ENCODE measurements around the gene MSI2. TPM values are rescaled to one million over a fixed set of nuclear protein-coding genes. Genes with fewer than 3 reads are reported as not detected.

MSI2 gene
- total RNA-seq, 4 donors from 2014 or later: 27.3 to 50.4 (median 36.8) TPM

DNA sequence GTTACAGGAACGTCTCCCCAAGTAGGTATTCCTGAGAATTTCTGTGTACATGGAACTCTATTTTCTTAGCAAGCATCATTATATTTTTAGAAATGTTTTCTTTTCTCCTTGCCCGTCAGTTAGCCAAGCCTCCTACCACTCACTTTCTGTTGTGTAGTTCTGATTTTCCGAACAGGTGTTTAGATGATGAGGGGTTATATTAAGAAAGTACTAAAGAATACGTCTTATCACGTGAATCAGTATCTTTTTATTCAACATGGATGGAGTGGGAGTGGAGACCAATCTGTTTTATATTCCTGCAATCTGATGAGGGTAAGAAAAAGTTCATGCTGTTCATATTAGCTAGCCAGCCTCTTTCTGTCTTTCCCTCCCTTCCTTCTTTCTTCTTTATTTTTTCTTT is 29.4 kb downstream of the MSI2 start:
- Histone ChIP-seq H3K27me3 (no peaks in the 10 kb centered on the region), H3K36me3 (no peaks in the 10 kb centered on the region), H3K27ac (no peak overlapping the region), H3K4me3 (no peak overlapping the region), H3K4me1 (peaks cover 0 to 47% (median 0%) of the 10 kb centered on the region in 3 donors), H3K9me3 (no peaks in the 10 kb centered on the region)
- ATAC-seq: no peak
- TF ChIP-seq POLR2AphosphoS5 (IDR thresholded peaks at IDR 0.05) (no peak), EP300 (IDR thresholded peaks at IDR 0.05) (no peak), POLR2A (IDR thresholded peaks at IDR 0.05) (no peak)
- TF ChIP-seq, protein P1, sequence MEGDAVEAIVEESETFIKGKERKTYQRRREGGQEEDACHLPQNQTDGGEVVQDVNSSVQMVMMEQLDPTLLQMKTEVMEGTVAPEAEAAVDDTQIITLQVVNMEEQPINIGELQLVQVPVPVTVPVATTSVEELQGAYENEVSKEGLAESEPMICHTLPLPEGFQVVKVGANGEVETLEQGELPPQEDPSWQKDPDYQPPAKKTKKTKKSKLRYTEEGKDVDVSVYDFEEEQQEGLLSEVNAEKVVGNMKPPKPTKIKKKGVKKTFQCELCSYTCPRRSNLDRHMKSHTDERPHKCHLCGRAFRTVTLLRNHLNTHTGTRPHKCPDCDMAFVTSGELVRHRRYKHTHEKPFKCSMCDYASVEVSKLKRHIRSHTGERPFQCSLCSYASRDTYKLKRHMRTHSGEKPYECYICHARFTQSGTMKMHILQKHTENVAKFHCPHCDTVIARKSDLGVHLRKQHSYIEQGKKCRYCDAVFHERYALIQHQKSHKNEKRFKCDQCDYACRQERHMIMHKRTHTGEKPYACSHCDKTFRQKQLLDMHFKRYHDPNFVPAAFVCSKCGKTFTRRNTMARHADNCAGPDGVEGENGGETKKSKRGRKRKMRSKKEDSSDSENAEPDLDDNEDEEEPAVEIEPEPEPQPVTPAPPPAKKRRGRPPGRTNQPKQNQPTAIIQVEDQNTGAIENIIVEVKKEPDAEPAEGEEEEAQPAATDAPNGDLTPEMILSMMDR (IDR thresholded peaks at IDR 0.05): no peak
- 56 to 68% methylated on average over 4 to 5 of the region's 5 CpGs for WGBS, 2 donors (ENCODE audit: low coverage in 1 of 2)

DNA sequence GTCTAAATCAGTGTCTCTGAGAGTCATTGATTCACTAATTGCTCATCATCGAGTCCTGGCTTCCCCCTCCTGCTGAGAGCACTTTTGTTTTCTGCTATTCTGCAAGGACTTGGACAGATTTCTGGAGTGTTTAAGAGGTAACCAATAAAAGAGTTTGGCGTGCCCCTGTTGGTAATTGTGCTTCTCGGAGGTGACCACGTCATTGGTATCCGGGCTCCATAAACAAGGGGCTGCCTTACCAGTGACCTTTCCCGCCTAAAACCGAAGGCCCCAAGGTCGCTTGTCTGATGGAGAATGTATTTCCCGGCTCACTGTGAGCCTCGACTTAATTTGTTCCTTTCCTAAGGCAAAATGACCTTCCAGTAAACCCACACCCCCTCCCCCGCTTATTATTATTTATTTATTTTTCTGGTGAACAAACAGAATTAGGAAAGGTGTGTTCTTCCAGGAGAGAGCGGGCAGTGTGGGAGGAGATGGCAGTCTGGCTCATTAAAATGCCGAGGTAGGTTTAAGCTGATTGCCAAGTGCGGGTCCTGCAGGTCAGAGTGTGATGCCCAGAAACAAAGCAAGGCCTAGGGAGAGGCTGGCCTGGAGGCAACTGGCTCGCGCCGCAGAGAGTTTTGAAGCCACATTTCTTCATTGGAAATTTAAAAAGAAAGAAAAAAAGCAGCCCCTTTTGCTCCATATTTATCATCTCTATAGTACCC is 30.2 kb downstream of the MSI2 start:
- Histone ChIP-seq H3K27me3 (no peaks in the 10 kb centered on the region), H3K9me3 (no peaks in the 10 kb centered on the region), H3K4me3 (no peak overlapping the region), H3K36me3 (no peaks in the 10 kb centered on the region), H3K4me1 (peaks cover 0 to 45% (median 0%) of the 10 kb centered on the region in 3 donors), H3K27ac (no peak overlapping the region)
- no peak for ATAC-seq
- no peak for TF ChIP-seq POLR2AphosphoS5 (IDR thresholded peaks at IDR 0.05)
- WGBS, 2 donors (ENCODE audit: low coverage in 1 of 2): 87 to 91% methylated on average over 2 to 14 of the region's 17 CpGs

DNA sequence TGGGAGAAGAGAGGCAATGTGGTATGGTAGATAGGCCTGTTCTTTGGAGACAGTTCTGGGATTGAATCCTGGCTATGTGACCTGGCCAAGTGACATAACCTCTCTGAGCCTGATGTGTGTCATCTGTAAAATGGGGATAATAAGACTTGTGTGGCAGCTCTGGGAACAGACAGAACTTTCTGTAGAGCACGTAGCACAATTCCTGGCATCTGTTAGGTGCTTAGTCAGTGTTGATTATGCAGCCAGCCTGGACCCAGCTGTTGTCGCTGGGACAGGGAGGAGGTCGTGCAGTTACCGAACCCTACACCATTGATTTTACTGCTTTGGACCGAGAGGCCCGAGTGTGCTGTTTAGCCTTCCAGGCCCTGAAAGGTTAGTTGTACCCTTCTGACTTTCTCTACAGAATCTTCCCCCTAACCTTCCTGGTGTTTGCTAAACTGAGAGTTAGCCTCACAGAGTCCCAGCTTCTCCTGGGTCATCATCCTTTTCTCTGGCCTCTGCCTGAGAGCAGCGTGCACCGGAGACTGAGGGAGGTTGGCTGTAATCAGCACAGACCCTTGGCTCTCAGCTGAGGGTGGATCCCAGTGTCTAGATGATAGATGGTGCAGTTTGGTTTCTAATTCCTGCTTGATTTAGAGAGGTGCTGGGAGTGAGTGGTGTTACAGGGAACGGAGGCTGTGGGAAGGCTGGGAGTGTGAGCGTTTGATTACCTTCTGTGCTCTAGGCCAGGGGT is 31.9 kb downstream of the MSI2 start:
- TF ChIP-seq, protein P1 (IDR thresholded peaks at IDR 0.05): no peak
- TF ChIP-seq EP300 (IDR thresholded peaks at IDR 0.05): no peak
- no peak for TF ChIP-seq POLR2A (IDR thresholded peaks at IDR 0.05)
- TF ChIP-seq POLR2AphosphoS5 (IDR thresholded peaks at IDR 0.05): peak; percentile 36
- Histone ChIP-seq H3K4me1 (peaks cover 0 to 35% (median 0%) of the 10 kb centered on the region in 3 donors), H3K27ac (peak overlapping the region in 3 of 4 donors; percentile 37 to 62 (median 39)), H3K4me3 (no peak overlapping the region), H3K9me3 (no peaks in the 10 kb centered on the region), H3K36me3 (no peaks in the 10 kb centered on the region), H3K27me3 (no peaks in the 10 kb centered on the region)
- peak; percentile 70 for ATAC-seq
- WGBS, 2 donors (ENCODE audit: low coverage in 1 of 2): 32 to 43% methylated on average over 7 to 8 of the region's 10 CpGs

DNA sequence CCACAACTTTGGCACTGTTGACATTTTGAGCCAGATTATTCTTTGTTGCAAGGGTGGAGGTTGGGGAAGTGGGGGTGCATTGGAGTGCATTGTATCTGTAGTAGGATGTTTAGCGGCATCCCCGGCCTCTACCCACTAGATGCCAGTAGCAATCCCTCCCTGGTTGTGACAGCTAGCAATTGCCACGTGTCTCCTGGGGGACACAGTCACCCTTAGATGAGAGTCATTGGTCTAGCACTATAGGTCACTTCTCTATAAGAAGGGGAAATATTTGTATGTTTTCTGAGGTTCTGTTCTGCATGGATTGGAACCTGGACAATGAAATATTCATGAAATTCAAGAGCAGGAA is 32.4 kb downstream of the MSI2 start:
- peak overlapping the region in 3 of 4 donors; percentile 37 to 62 (median 39) for H3K27ac ChIP-seq
- H3K9me3 ChIP-seq: no peaks in the 10 kb centered on the region
- no peak overlapping the region for H3K4me3 ChIP-seq
- H3K4me1 ChIP-seq: peaks cover 0 to 35% (median 0%) of the 10 kb centered on the region in 3 donors
- ATAC-seq: no peak
- WGBS, 2 donors (ENCODE audit: low coverage in 1 of 2): 71 to 100% methylated on average over 1 to 3 of the region's 3 CpGs
- TF ChIP-seq POLR2A (IDR thresholded peaks at IDR 0.05): no peak
- no peak for TF ChIP-seq EP300 (IDR thresholded peaks at IDR 0.05)
- TF ChIP-seq, protein P1 (IDR thresholded peaks at IDR 0.05): no peak
- TF ChIP-seq POLR2AphosphoS5 (IDR thresholded peaks at IDR 0.05): no peak
- H3K36me3 ChIP-seq: no peaks in the 10 kb centered on the region
- H3K27me3 ChIP-seq: no peaks in the 10 kb centered on the region

DNA sequence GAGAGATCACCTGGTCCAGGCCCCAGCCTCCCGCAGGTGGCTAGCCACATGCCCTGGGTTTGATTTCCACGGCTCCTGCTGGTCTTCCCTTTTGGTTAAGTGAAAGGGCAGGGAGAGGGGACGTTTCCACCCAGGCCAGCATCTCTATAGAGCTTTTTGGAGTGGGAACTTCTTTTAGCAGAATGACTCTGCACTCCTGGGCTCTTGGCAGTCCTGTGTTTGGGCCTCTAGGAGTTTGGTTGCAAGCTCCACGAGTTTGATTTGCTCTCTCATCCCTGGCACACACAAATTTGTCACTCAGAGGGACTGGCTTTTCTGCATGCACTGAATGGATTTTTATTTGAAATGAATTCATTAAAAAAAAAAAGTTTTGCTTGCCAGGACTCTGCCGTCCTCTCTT is 32.8 kb downstream of the MSI2 start:
- no peak for ATAC-seq

More for the DNA sequence above, 32.8 kb downstream of the MSI2 start:
- WGBS, 2 donors (ENCODE audit: low coverage in 1 of 2): 29 to 74% methylated on average over 2 to 3 of the region's 5 CpGs
- H3K4me3 ChIP-seq: no peak overlapping the region
- no peaks in the 10 kb centered on the region for H3K36me3 ChIP-seq
- H3K9me3 ChIP-seq: no peaks in the 10 kb centered on the region
- H3K4me1 ChIP-seq: peaks cover 0 to 35% (median 0%) of the 10 kb centered on the region in 3 donors
- TF ChIP-seq EP300 (IDR thresholded peaks at IDR 0.05): no peak
- no peak for TF ChIP-seq POLR2AphosphoS5 (IDR thresholded peaks at IDR 0.05)
- TF ChIP-seq, protein P1 (IDR thresholded peaks at IDR 0.05): no peak
- TF ChIP-seq POLR2A (IDR thresholded peaks at IDR 0.05): no peak
- H3K27me3 ChIP-seq: no peaks in the 10 kb centered on the region
- H3K27ac ChIP-seq: peak overlapping the region in 2 of 4 donors; percentile 37 to 62

All from gastroesophageal sphincter (tissue), 4 donors.